Effector memory CD8-positive, alpha-beta T cell (primary cell): ENCODE data around the gene PCDHB13.
"Not testable (repeated sequence)": the region's sequence is repeated elsewhere in the genome, so short reads cannot be mapped to it uniquely, and the experiment has no call there.

Experiments
- ATAC-seq: fragments of 150-1000 bp; cut with Tn5 transposase; replicated peaks from 2 replicates; pipeline ENCODE4 v1.10.0; 2021; ENCODE audit warnings: mild to moderate bottlenecking, moderate library complexity
- DNase-seq, 3 experiments: peaks; one replicate each; pipeline ENCODE4 v3.0.0; 2021
- H3K27ac Mint-ChIP-seq, 2 donors: one replicate each; pipeline ENCODE4 v1.8.0; 2022; ENCODE audit warnings: mild to moderate bottlenecking in 2 of 2, mixed read lengths in 2 of 2, moderate library complexity in 2 of 2
- H3K27me3 Mint-ChIP-seq, 2 donors: one replicate each; pipeline ENCODE4 v1.8.0; 2022; ENCODE audit warnings: mixed read lengths in 2 of 2
- H3K36me3 Mint-ChIP-seq: one replicate; pipeline ENCODE4 v1.8.0; 2022; ENCODE audit warnings: mild to moderate bottlenecking, moderate library complexity, mixed read lengths; ENCODE audit not compliant: insufficient read depth
- H3K4me1 Mint-ChIP-seq, 2 donors: one replicate each; pipeline ENCODE4 v1.8.0; 2022; ENCODE audit warnings: low read depth in 2 of 2, mixed read lengths in 2 of 2
- H3K4me3 Mint-ChIP-seq, 2 donors: one replicate each; pipeline ENCODE4 v1.8.0; 2022; ENCODE audit warnings: mild to moderate bottlenecking in 2 of 2, mixed read lengths in 2 of 2, moderate library complexity in 2 of 2
- H3K9me3 Mint-ChIP-seq, 2 donors: one replicate each; pipeline ENCODE4 v1.8.0; 2022; ENCODE audit warnings: mixed read lengths in 2 of 2

Gene PCDHB13

GRCh38 chr5:141188682-141189081 is 25.0 kb upstream of the PCDHB13 start:
- ATAC-seq, H3K9me3 Mint-ChIP-seq, DNase-seq, H3K36me3 Mint-ChIP-seq, H3K27ac Mint-ChIP-seq, H3K4me3 Mint-ChIP-seq: not testable (repeated sequence)
- Mint-ChIP-seq H3K4me1 (peaks cover 10 to 11% of the 10 kb centered on the region in 2 donors), H3K27me3 (peaks cover 48 to 77% of the 10 kb centered on the region in 2 donors)

- H3K27ac Mint-ChIP-seq, H3K9me3 Mint-ChIP-seq, DNase-seq, H3K36me3 Mint-ChIP-seq, ATAC-seq, H3K4me3 Mint-ChIP-seq: not testable (repeated sequence)
- peaks cover 10 to 11% of the 10 kb centered on the region in 2 donors for H3K4me1 Mint-ChIP-seq
- H3K27me3 Mint-ChIP-seq: peaks cover 48 to 76% of the 10 kb centered on the region in 2 donors
Observed at GRCh38 chr5:141189131-141189530, 24.6 kb upstream of the PCDHB13 start.

- DNase-seq: no peak
Observed at GRCh38 chr5:141192110-141192725, 21.5 kb upstream of the PCDHB13 start, which contains the start of gene PCDHB10. PCDHB10 (plus strand) TSS chr5:141192353; CDS start chr5:141192553, 200 bp downstream.

GRCh38 chr5:141194332-141194731 is 19.4 kb upstream of the PCDHB13 start:
- H3K4me3 Mint-ChIP-seq, H3K9me3 Mint-ChIP-seq, H3K4me1 Mint-ChIP-seq, DNase-seq, H3K27ac Mint-ChIP-seq, ATAC-seq, H3K36me3 Mint-ChIP-seq: not testable (repeated sequence)
- H3K27me3 Mint-ChIP-seq: peaks cover 51 to 67% of the 10 kb centered on the region in 2 donors

More at GRCh38 chr5:141192110-141192725, 21.5 kb upstream of the PCDHB13 start, which contains the start of gene PCDHB10:
- Mint-ChIP-seq H3K4me3 (no peak within 1 kb of the TSS), H3K27me3 (peaks cover 46 to 61% of the 10 kb centered on the region in 2 donors), H3K27ac (no peak within 1 kb of the TSS), H3K4me1 (peaks cover 5 to 6% of the 10 kb centered on the region in 2 donors), H3K36me3 (peaks cover 2% of the 10 kb centered on the region), H3K9me3 (no peaks in the 10 kb centered on the region)
- no peak for ATAC-seq

- Mint-ChIP-seq H3K4me3 (no peak overlapping the region), H3K9me3 (no peaks in the 10 kb centered on the region), H3K27me3 (peaks cover 46 to 69% of the 10 kb centered on the region in 2 donors), H3K4me1 (peaks cover 2 to 3% of the 10 kb centered on the region in 2 donors), H3K27ac (no peak overlapping the region), H3K36me3 (peaks cover 2% of the 10 kb centered on the region)
- ATAC-seq (no peak), DNase-seq (no peak)
Observed at GRCh38 chr5:141196363-141196762, 17.4 kb upstream of the PCDHB13 start.

- DNase-seq: no peak
- Mint-ChIP-seq H3K9me3 (no peaks in the 10 kb centered on the region), H3K27ac (no peak within 1 kb of the TSS), H3K4me3 (no peak within 1 kb of the TSS), H3K4me1 (no peaks in the 10 kb centered on the region), H3K36me3 (peaks cover 3% of the 10 kb centered on the region), H3K27me3 (peaks cover 41 to 56% of the 10 kb centered on the region in 2 donors)
- no peak for ATAC-seq
Observed at GRCh38 chr5:141199359-141200235, 14.1 kb upstream of the PCDHB13 start, which contains the start of gene PCDHB11. PCDHB11 (plus strand) TSS chr5:141199627; CDS start chr5:141199775, 148 bp downstream.

- ATAC-seq, DNase-seq, H3K4me3 Mint-ChIP-seq, H3K4me1 Mint-ChIP-seq, H3K9me3 Mint-ChIP-seq, H3K36me3 Mint-ChIP-seq, H3K27ac Mint-ChIP-seq: not testable (repeated sequence)
- peaks cover 53 to 69% of the 10 kb centered on the region in 2 donors for H3K27me3 Mint-ChIP-seq
Observed at GRCh38 chr5:141201126-141201525, 12.6 kb upstream of the PCDHB13 start.

DNA sequence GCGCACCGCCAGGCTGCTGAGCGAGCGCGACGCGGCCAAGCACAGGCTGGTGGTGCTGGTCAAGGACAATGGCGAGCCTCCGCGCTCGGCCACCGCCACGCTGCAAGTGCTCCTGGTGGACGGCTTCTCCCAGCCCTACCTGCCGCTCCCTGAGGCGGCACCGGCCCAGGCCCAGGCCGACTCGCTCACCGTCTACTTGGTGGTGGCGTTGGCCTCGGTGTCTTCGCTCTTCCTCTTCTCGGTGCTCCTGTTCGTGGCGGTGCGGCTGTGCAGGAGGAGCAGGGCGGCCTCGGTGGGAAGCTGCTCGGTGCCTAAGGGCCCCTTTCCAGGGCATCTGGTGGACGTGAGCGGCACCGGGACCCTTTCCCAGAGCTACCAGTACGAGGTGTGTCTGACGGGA is 12.1 kb upstream of the PCDHB13 start:
- not testable (repeated sequence) for H3K4me1 Mint-ChIP-seq, H3K36me3 Mint-ChIP-seq, H3K27ac Mint-ChIP-seq, ATAC-seq, H3K9me3 Mint-ChIP-seq, DNase-seq, H3K4me3 Mint-ChIP-seq
- peaks cover 54 to 69% of the 10 kb centered on the region in 2 donors for H3K27me3 Mint-ChIP-seq

DNA sequence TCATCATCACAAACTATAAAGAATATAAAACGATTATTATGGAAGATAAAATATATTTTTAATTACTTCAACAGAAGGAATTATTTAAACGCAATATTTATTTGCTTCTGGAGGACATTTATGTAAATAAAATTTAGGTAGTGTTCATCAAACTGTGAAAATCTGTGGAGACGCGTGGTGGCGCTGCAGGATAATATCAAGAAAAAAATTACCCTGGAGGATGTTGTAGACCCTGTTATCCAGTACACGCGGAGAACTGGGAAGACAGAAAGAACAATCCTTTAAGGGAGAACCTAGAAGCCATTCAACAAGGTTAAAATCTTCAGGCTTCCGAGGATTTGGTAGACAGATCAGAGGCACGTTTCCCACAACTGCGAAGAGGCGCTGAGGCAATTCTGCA is 5.2 kb upstream of the PCDHB13 start, which contains the start of gene PCDHB12:
Gene PCDHB12 (plus strand): TSS at position 242 of the 400 bp plus-strand sequence. CDS start 189 bp downstream, outside the sequence.
- ATAC-seq (no peak), DNase-seq (no peak)
- no peak within 1 kb of the TSS for H3K27ac Mint-ChIP-seq

GRCh38 chr5:141210281-141210680 is 3.4 kb upstream of the PCDHB13 start:
- not testable (repeated sequence) for H3K9me3 Mint-ChIP-seq, DNase-seq, H3K4me3 Mint-ChIP-seq, H3K36me3 Mint-ChIP-seq, ATAC-seq, H3K4me1 Mint-ChIP-seq, H3K27ac Mint-ChIP-seq
- peaks cover 55 to 75% of the 10 kb centered on the region in 2 donors for H3K27me3 Mint-ChIP-seq

More for the DNA sequence above, 5.2 kb upstream of the PCDHB13 start, which contains the start of gene PCDHB12:
- Mint-ChIP-seq H3K27me3 (peaks cover 57 to 76% of the 10 kb centered on the region in 2 donors), H3K4me1 (no peaks in the 10 kb centered on the region), H3K4me3 (no peak within 1 kb of the TSS), H3K36me3 (no peaks in the 10 kb centered on the region), H3K9me3 (peaks cover 0 to 1% of the 10 kb centered on the region in 2 donors)

DNA sequence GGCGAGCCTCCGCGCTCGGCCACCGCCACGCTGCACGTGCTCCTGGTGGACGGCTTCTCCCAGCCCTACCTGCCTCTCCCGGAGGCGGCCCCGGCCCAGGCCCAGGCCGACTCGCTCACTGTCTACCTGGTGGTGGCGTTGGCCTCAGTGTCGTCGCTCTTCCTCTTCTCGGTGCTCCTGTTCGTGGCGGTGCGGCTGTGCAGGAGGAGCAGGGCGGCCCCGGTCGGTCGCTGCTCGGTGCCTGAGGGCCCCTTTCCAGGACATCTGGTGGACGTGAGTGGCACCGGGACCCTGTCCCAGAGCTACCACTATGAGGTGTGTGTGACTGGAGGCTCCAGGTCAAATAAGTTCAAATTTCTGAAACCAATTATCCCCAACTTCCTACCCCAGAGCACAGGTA is 2.9 kb upstream of the PCDHB13 start:
- H3K9me3 Mint-ChIP-seq, H3K4me1 Mint-ChIP-seq, DNase-seq, H3K27ac Mint-ChIP-seq, H3K36me3 Mint-ChIP-seq, ATAC-seq, H3K4me3 Mint-ChIP-seq: not testable (repeated sequence)
- peaks cover 52 to 69% of the 10 kb centered on the region in 2 donors for H3K27me3 Mint-ChIP-seq

DNA sequence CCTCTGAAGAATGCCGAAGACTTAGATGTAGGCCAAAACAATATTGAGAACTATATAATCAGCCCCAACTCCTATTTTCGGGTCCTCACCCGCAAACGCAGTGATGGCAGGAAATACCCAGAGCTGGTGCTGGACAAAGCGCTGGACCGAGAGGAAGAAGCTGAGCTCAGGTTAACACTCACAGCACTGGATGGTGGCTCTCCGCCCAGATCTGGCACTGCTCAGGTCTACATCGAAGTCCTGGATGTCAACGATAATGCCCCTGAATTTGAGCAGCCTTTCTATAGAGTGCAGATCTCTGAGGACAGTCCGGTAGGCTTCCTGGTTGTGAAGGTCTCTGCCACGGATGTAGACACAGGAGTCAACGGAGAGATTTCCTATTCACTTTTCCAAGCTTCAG is 864 bp downstream of the PCDHB13 start:
- not testable (repeated sequence) for ATAC-seq, H3K9me3 Mint-ChIP-seq, H3K27ac Mint-ChIP-seq, H3K4me3 Mint-ChIP-seq, H3K36me3 Mint-ChIP-seq, DNase-seq, H3K4me1 Mint-ChIP-seq
- peaks cover 33 to 39% of the 10 kb centered on the region in 2 donors for H3K27me3 Mint-ChIP-seq

- not testable (repeated sequence) for H3K4me1 Mint-ChIP-seq, H3K9me3 Mint-ChIP-seq, H3K4me3 Mint-ChIP-seq, ATAC-seq, H3K36me3 Mint-ChIP-seq, DNase-seq, H3K27ac Mint-ChIP-seq
- peaks cover 33 to 42% of the 10 kb centered on the region in 2 donors for H3K27me3 Mint-ChIP-seq
Observed at GRCh38 chr5:141215504-141215903, 1.8 kb downstream of the PCDHB13 start.
